Retinal pigment epithelial cell (primary cell): ENCODE data around the gene LIMS2.

Experiments
- DNase-seq: peaks from one replicate; pipeline ENCODE4 v3.0.0-alpha.2; 2010; ENCODE audit warnings: low read depth
- H3K4me3 ChIP-seq: 2 replicates; pipeline ENCODE4 v1.5.1; 2011; ENCODE audit warnings: mild to moderate bottlenecking, low read length, control low read depth, moderate library complexity
- CTCF ChIP-seq: conservative IDR thresholded peaks from 2 replicates; pipeline ENCODE4 v1.5.1; 2011; ENCODE audit warnings: low read depth, low read length, control low read depth, inconsistent platforms

LIMS2 gene

DNA sequence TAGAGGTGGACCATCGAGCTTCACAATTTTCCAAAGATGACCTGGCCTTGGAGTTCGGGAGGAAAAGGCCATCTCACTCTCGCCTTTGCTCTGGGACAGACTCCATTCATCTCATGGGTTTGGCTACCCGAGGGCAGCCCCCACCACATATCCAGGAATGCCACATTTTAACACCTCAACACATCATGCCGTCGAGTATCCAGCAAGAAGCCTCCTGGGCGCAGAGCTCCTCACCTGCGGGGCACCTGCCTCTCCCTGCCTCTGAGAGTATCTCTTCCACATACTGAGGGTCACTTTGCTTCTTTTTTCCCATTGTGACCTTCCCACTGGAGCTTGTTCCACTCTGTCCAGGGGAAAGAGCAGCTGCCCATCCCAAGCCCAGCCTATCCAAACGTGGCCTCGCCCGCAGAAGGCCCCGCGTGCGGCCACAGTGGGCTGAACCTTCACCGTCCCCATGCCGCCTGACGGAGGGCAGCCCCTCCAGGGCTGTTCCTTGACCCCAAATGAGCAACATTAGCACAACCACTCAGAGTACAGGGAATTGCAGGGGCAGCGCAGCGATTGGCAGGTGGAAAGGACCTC is 5.5 kb upstream of the LIMS2 start:
- DNase-seq: no peak
- H3K4me3 ChIP-seq: no peak overlapping the region
- TF ChIP-seq CTCF: no peak

GRCh38 chr2:127679680-127680361 is 4.5 kb upstream of the LIMS2 start:
- H3K4me3 ChIP-seq: no peak overlapping the region
- no peak for DNase-seq
- no peak for TF ChIP-seq CTCF

- TF ChIP-seq CTCF: no peak
- H3K4me3 ChIP-seq: no peak overlapping the region
- no peak for DNase-seq
Observed at GRCh38 chr2:127678991-127679390, 3.7 kb upstream of the LIMS2 start.

DNA sequence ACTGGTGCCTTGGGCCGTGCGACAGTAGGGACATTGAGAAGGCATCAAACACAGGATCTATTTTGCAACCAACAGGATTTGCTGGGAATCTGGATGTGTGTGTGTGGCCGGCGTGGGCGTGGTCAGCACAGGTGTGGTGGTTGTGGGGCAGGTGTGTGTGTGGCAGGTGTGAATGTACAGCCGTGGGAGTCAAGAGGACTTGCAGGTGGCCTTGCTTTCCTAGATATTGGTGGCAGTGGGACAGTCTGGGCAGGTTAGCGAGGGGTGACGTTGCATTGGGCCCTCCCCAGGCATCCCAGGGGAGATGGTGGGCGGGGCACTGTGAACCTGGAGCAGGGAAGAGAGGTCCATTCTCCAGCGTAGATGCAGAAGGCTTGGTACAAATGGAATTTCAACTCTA is 3.2 kb upstream of the LIMS2 start:
- no peak for DNase-seq
- TF ChIP-seq CTCF: no peak
- no peak overlapping the region for H3K4me3 ChIP-seq

DNA sequence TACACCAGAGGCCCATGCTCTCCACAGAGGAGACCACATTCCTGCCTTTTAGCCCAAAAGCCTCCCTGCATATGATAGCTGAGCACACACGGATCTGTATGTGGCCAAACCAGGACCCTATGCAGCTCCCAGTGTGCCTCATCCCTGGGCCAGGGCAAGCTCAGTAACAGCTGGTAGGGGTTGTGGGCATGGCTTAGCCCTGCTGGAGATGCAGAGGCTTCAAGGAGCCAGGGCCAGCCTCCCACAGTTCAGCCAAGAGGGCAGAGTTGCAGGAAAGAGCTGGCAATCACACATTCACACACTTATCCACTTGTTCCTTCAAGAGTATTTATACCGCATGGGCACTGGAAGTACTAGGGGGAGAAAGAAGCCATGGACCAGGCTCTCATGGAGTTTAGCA is 1.6 kb upstream of the LIMS2 start:
- TF ChIP-seq CTCF: no peak
- no peak for DNase-seq
- no peak overlapping the region for H3K4me3 ChIP-seq

DNA sequence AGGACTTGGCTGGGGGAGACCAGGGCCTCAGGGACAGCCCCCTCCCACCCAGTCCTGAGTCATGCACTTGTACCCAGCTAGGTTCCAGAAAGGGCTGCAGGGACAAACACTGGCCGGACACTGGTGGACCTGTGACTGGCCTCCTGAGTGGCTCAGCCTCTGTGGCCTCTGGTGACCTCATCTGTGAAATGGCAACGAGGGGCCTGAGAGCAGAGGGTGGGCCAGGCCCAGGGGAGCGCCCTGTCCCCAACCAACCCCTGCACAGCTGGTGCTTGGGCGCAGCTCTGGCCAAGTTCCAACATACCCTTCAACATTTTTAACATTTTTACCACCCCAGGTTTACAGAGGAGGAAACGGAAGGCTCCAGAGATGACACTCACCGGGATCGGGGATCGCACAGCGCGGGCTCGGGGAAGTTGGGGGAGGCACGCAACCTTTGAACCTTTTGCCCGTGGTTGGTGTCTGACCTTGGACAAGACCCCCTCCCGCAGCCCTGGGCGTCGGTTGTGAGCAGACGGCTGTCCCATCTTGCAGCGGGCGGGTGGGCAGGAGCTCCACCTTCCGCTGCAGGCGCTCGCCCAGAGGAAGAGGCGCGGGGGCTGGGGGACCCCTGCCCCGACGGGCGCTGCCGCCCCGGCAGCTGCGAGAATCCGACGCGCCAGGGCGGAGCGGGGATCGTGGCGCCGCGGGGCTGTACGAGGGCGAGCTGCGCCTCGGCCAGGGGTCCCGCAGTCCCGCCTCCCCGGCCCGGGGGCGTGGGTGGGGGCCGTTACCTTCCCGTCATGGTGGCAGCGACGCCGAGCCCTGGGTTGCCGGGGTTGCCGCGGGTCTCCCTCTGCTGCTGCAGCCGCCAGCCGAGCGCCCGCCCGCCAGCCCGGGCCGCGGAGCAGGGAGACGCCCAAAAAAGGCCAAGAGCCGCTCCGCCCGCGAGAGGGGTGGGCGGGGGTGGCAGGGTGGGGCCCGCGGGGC is 805 bp downstream of the LIMS2 start:
- no peak for TF ChIP-seq CTCF
- peak overlapping the region; percentile 17 for H3K4me3 ChIP-seq
- DNase-seq: no peak
